ENCODE results near the gene KCNJ14.

KCNJ14 gene

DNA sequence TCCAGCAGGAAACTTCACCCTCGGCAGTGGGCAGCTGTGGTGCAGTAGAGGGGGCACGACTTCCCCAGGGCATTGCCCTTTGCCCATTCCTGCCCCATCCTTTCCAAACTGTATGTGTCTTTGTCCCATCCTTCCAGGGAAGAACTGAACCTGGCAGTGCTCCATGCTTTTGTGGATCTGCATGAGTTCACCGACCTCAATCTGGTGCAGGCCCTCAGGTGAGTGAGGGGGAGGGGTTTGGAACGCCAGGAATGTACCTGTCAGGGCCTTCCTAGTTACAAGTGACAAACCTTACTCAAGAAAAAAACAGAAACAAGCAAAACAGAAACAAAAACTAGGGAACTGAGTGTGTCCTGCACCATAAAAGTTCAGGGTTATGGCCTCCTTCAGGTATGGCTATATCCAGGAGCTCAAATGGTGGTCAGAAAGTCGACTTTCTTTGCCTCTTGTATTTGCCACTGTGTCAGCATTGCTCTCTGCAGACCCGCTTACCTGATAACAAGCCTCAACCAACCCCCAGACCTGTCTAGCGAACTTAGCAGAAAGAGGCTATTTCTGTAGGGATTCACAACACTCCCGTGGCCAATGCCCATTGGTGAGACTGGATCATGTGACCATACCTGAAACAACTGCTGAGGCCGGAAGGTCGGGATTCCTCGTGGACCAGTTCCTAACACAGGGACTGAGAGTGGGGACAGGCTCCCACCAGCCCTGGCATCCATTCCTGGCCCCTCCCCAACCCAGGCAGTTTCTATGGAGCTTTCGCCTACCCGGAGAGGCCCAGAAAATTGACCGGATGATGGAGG, 18.0 kb downstream of the KCNJ14 start:
- Histone ChIP-seq H3K4me3 (ENCODE audit: low read depth, low read length) (no peak overlapping the region), H3K36me3 (ENCODE audit: control insufficient read depth in 1 of 2, insufficient read depth in 2 of 2, low read length in 2 of 2) (peaks cover 81 to 82% of the 10 kb centered on the region in 2 experiments), H3K79me1 (ENCODE audit: low read length) (peaks cover 9% of the 10 kb centered on the region), H2BK5ac (ENCODE audit: low read depth, low read length, poor library complexity) (no peak overlapping the region), H3K9ac (ENCODE audit: low read length) (no peak overlapping the region), H4K91ac (ENCODE audit: low read depth, low read length) (no peak overlapping the region), H3K4me1 (ENCODE audit: control insufficient read depth in 1 of 2, insufficient read depth in 2 of 2, low read length in 2 of 2) (peaks cover 7 to 19% of the 10 kb centered on the region in 2 experiments), H3K23ac (ENCODE audit: low read length) (no peak overlapping the region), H3K4me2 (ENCODE audit: low read length) (no peak overlapping the region), H2AFZ (ENCODE audit: insufficient read depth, low read length, poor library complexity) (no peak overlapping the region), H3K4ac (ENCODE audit: low read depth, low read length) (no peak overlapping the region), H2AK5ac (ENCODE audit: low read length) (no peak overlapping the region), H4K8ac (ENCODE audit: low read depth, low read length) (no peak overlapping the region), H3K27me3 (ENCODE audit: insufficient read depth, low read length) (no peaks in the 10 kb centered on the region), H4K12ac (ENCODE audit: low read depth, low read length) (no peak overlapping the region), H3K27ac (ENCODE audit: low read depth, low read length) (no peak overlapping the region), H3K79me2 (ENCODE audit: control insufficient read depth, insufficient read depth, low read length, poor library complexity) (peaks cover 12% of the 10 kb centered on the region), H2BK12ac (ENCODE audit: low read length) (no peak overlapping the region), H2BK120ac (ENCODE audit: insufficient read depth, low read length, poor library complexity) (no peak overlapping the region), H3K9me3 (ENCODE audit: insufficient read depth, low read depth, low read length) (no peaks in the 10 kb centered on the region), H3K14ac (ENCODE audit: low read length) (no peak overlapping the region), H3K18ac (ENCODE audit: low read length) (peak overlapping the region; percentile 27)
- peak; percentile 69 to 72 for DNase-seq
- no CpG with 5 or more reads among the region's 14 CpGs for WGBS (ENCODE audit: extremely low coverage, insufficient coverage, insufficient read length)

- no peak overlapping the region for H2BK5ac ChIP-seq (ENCODE audit: low read depth, low read length, poor library complexity)
- no peaks in the 10 kb centered on the region for H3K9me3 ChIP-seq (ENCODE audit: insufficient read depth, low read depth, low read length)
- H4K8ac ChIP-seq (ENCODE audit: low read depth, low read length): no peak overlapping the region
- H3K36me3 ChIP-seq (ENCODE audit: control insufficient read depth in 1 of 2, insufficient read depth in 2 of 2, low read length in 2 of 2): peaks cover 89% of the 10 kb centered on the region in 2 experiments
- H2AFZ ChIP-seq (ENCODE audit: insufficient read depth, low read length, poor library complexity): no peak overlapping the region
- no peak overlapping the region for H3K14ac ChIP-seq (ENCODE audit: low read length)
- H3K9ac ChIP-seq (ENCODE audit: low read length): peak overlapping the region; percentile 12
- H2BK12ac ChIP-seq (ENCODE audit: low read length): no peak overlapping the region
- H4K91ac ChIP-seq (ENCODE audit: low read depth, low read length): no peak overlapping the region
- peaks cover 7 to 18% of the 10 kb centered on the region in 2 experiments for H3K4me1 ChIP-seq (ENCODE audit: control insufficient read depth in 1 of 2, insufficient read depth in 2 of 2, low read length in 2 of 2)
- no peak overlapping the region for H3K27ac ChIP-seq (ENCODE audit: low read depth, low read length)
- no peak overlapping the region for H2BK120ac ChIP-seq (ENCODE audit: insufficient read depth, low read length, poor library complexity)
- no peak for DNase-seq
- WGBS (ENCODE audit: extremely low coverage, insufficient coverage, insufficient read length): no CpG with 5 or more reads among the region's 16 CpGs
- peaks cover 12% of the 10 kb centered on the region for H3K79me2 ChIP-seq (ENCODE audit: control insufficient read depth, insufficient read depth, low read length, poor library complexity)
- H3K23ac ChIP-seq (ENCODE audit: low read length): no peak overlapping the region
- H3K4me2 ChIP-seq (ENCODE audit: low read length): no peak overlapping the region
- no peak overlapping the region for H3K4ac ChIP-seq (ENCODE audit: low read depth, low read length)
- no peak overlapping the region for H3K4me3 ChIP-seq (ENCODE audit: low read depth, low read length)
- peak overlapping the region; percentile 18 for H3K18ac ChIP-seq (ENCODE audit: low read length)
- H3K27me3 ChIP-seq (ENCODE audit: insufficient read depth, low read length): no peaks in the 10 kb centered on the region
- H3K79me1 ChIP-seq (ENCODE audit: low read length): peaks cover 9% of the 10 kb centered on the region
- no peak overlapping the region for H4K12ac ChIP-seq (ENCODE audit: low read depth, low read length)
- no peak overlapping the region for H2AK5ac ChIP-seq (ENCODE audit: low read length)
Measured at GRCh38 chr19:48474084-48474592, 18.8 kb downstream of the KCNJ14 start.

- Histone ChIP-seq H4K8ac (ENCODE audit: low read depth, low read length) (no peak overlapping the region), H3K4me1 (ENCODE audit: control insufficient read depth in 1 of 2, insufficient read depth in 2 of 2, low read length in 2 of 2) (peaks cover under 1 to 12% of the 10 kb centered on the region in 2 experiments), H3K23ac (ENCODE audit: low read length) (no peak overlapping the region), H2AFZ (ENCODE audit: insufficient read depth, low read length, poor library complexity) (no peak overlapping the region), H3K14ac (ENCODE audit: low read length) (no peak overlapping the region), H3K9me3 (ENCODE audit: insufficient read depth, low read depth, low read length) (no peaks in the 10 kb centered on the region), H3K9ac (ENCODE audit: low read length) (no peak overlapping the region), H2BK12ac (ENCODE audit: low read length) (no peak overlapping the region), H2AK5ac (ENCODE audit: low read length) (no peak overlapping the region), H2BK5ac (ENCODE audit: low read depth, low read length, poor library complexity) (no peak overlapping the region), H3K36me3 (ENCODE audit: control insufficient read depth in 1 of 2, insufficient read depth in 2 of 2, low read length in 2 of 2) (peaks cover 97 to 98% of the 10 kb centered on the region in 2 experiments), H4K91ac (ENCODE audit: low read depth, low read length) (no peak overlapping the region), H3K18ac (ENCODE audit: low read length) (no peak overlapping the region), H3K27me3 (ENCODE audit: insufficient read depth, low read length) (no peaks in the 10 kb centered on the region), H3K27ac (ENCODE audit: low read depth, low read length) (no peak overlapping the region), H3K4ac (ENCODE audit: low read depth, low read length) (no peak overlapping the region), H4K12ac (ENCODE audit: low read depth, low read length) (no peak overlapping the region), H2BK120ac (ENCODE audit: insufficient read depth, low read length, poor library complexity) (no peak overlapping the region), H3K79me1 (ENCODE audit: low read length) (no peaks in the 10 kb centered on the region), H3K79me2 (ENCODE audit: control insufficient read depth, insufficient read depth, low read length, poor library complexity) (peaks cover under 1% of the 10 kb centered on the region), H3K4me2 (ENCODE audit: low read length) (no peak overlapping the region), H3K4me3 (ENCODE audit: low read depth, low read length) (no peak overlapping the region)
- no CpG with 5 or more reads among the region's 17 CpGs for WGBS (ENCODE audit: extremely low coverage, insufficient coverage, insufficient read length)
- no peak for DNase-seq
Measured at GRCh38 chr19:48475369-48476068, 20.1 kb downstream of the KCNJ14 start.

DNA sequence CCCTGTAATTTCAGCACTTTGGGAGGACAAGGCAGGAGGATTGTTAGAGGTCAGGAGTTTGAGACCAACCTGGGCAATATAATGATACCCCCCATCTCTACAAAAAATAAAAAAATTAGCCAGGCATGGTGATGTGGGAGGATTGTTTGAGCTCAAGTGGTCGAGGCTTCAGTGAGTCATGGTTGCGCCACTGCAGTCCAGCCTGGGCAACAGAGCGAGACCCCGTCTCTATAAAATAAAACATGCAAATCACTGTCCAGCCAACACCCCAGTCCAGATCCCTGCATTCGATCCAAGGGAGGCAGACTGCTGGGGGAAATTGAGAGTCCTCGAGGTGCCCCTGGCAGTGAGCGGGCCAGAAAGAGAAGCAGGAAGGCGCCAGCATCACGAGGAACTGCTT, 20.8 kb downstream of the KCNJ14 start:
- Histone ChIP-seq H3K9ac (ENCODE audit: low read length) (no peak overlapping the region), H2AK5ac (ENCODE audit: low read length) (no peak overlapping the region), H3K4ac (ENCODE audit: low read depth, low read length) (no peak overlapping the region), H3K4me3 (ENCODE audit: low read depth, low read length) (no peak overlapping the region), H3K4me2 (ENCODE audit: low read length) (no peak overlapping the region), H3K23ac (ENCODE audit: low read length) (no peak overlapping the region), H4K8ac (ENCODE audit: low read depth, low read length) (no peak overlapping the region), H2BK120ac (ENCODE audit: insufficient read depth, low read length, poor library complexity) (no peak overlapping the region), H3K4me1 (ENCODE audit: control insufficient read depth in 1 of 2, insufficient read depth in 2 of 2, low read length in 2 of 2) (peaks cover 0 to 9% of the 10 kb centered on the region in 2 experiments), H3K27ac (ENCODE audit: low read depth, low read length) (no peak overlapping the region), H4K91ac (ENCODE audit: low read depth, low read length) (no peak overlapping the region), H3K36me3 (ENCODE audit: control insufficient read depth in 1 of 2, insufficient read depth in 2 of 2, low read length in 2 of 2) (peaks cover 97 to 98% of the 10 kb centered on the region in 2 experiments), H3K79me2 (ENCODE audit: control insufficient read depth, insufficient read depth, low read length, poor library complexity) (no peaks in the 10 kb centered on the region), H3K79me1 (ENCODE audit: low read length) (no peaks in the 10 kb centered on the region), H4K12ac (ENCODE audit: low read depth, low read length) (no peak overlapping the region), H3K9me3 (ENCODE audit: insufficient read depth, low read depth, low read length) (no peaks in the 10 kb centered on the region), H2BK12ac (ENCODE audit: low read length) (no peak overlapping the region), H3K27me3 (ENCODE audit: insufficient read depth, low read length) (no peaks in the 10 kb centered on the region), H2BK5ac (ENCODE audit: low read depth, low read length, poor library complexity) (no peak overlapping the region), H3K14ac (ENCODE audit: low read length) (no peak overlapping the region), H3K18ac (ENCODE audit: low read length) (no peak overlapping the region), H2AFZ (ENCODE audit: insufficient read depth, low read length, poor library complexity) (no peak overlapping the region)
- no CpG with 5 or more reads among the region's 9 CpGs for WGBS (ENCODE audit: extremely low coverage, insufficient coverage, insufficient read length)
- no peak for DNase-seq

Data from trophoblast cell (in vitro differentiated cells and primary cell).